Fibroblast of lung (primary cell): ENCODE results near the gene PXN. TPM values are rescaled to one million over a fixed set of nuclear protein-coding genes. Genes with fewer than 3 reads are reported as not detected.
"Not testable (repeated sequence)": the region's sequence is repeated elsewhere in the genome, so short reads cannot be mapped to it uniquely, and the experiment has no call there.

Experiments used
- DNase-seq, 2 donors: peaks; one replicate each; pipeline versions ENCODE4 v3.0.0 to v3.0.0-alpha.2; 2010; ENCODE audit warnings: low read depth in 2 of 2
- H2AFZ ChIP-seq: 2 replicates; pipeline ENCODE4 v1.5.1; 2012; ENCODE audit warnings: low read length, control low read depth, inconsistent platforms
- H3K27ac ChIP-seq: 2 replicates; pipeline ENCODE4 v1.5.1; 2011; ENCODE audit warnings: low read length, control low read depth; ENCODE audit not compliant: insufficient read depth
- H3K27me3 ChIP-seq: 2 replicates; pipeline ENCODE4 v1.5.1; 2011; ENCODE audit warnings: mild to moderate bottlenecking, low read length; ENCODE audit not compliant: control insufficient read depth, insufficient read depth
- H3K36me3 ChIP-seq: 2 replicates; pipeline ENCODE4 v1.5.1; 2011; ENCODE audit warnings: low read length; ENCODE audit not compliant: control insufficient read depth, insufficient read depth
- H3K4me1 ChIP-seq: 2 replicates; pipeline ENCODE4 v1.5.1; 2011; ENCODE audit warnings: low read length; ENCODE audit not compliant: control insufficient read depth, insufficient read depth; ENCODE audit errors: extremely low read depth
- H3K4me2 ChIP-seq: 2 replicates; pipeline ENCODE4 v1.5.1; 2011; ENCODE audit warnings: low read length, control low read depth; ENCODE audit not compliant: insufficient read depth; ENCODE audit errors: extremely low read depth
- H3K4me3 ChIP-seq, 4 experiments: fragments of 200-600 bp in 1 of 4; sonication (generic) in 1 of 4; replicated peaks in 1 of 4; 2 replicates each; pipeline ENCODE4 v1.5.1; 2011 to 2016; ENCODE audit warnings: low read length in 4 of 4, low read depth in 3 of 4, mild to moderate bottlenecking in 3 of 4, control low read depth in 2 of 4, inconsistent platforms in 1 of 4, mixed read lengths in 1 of 4; ENCODE audit not compliant: insufficient read depth in 1 of 4; ENCODE audit errors: control extremely low read depth in 1 of 4
- H3K79me2 ChIP-seq: 2 replicates; pipeline ENCODE4 v1.5.1; 2012; ENCODE audit warnings: mild to moderate bottlenecking, low read length, inconsistent platforms; ENCODE audit not compliant: control insufficient read depth, insufficient read depth
- H3K9ac ChIP-seq: 2 replicates; pipeline ENCODE4 v1.5.1; 2011; ENCODE audit warnings: mild to moderate bottlenecking, low read length, control low read depth; ENCODE audit not compliant: insufficient read depth
- H3K9me3 ChIP-seq: 2 replicates; pipeline ENCODE4 v1.5.1; 2012; ENCODE audit warnings: low read depth, low read length; ENCODE audit not compliant: control insufficient read depth, insufficient read depth
- H4K20me1 ChIP-seq: 2 replicates; pipeline ENCODE4 v1.5.1; 2011; ENCODE audit warnings: low read length; ENCODE audit not compliant: control insufficient read depth, insufficient read depth; ENCODE audit errors: extremely low read depth
- EZH2 ChIP-seq: IDR thresholded peaks from 2 replicates; pipeline ENCODE4 v1.5.1; 2012; ENCODE audit warnings: low read length, control low read depth, mild to moderate bottlenecking; ENCODE audit errors: missing control alignments
- polyA plus RNA-seq, 2 donors: library from polyadenylated mRNA; depleted of rRNA in 1 of 2; stranded (reverse) in 1 of 2; unstranded in 1 of 2; fragments of >200 nt; gene quantifications; 2 replicates each; pipeline ENCODE4 v1.2.1, GENCODE V29; 2011 to 2012; ENCODE audit warnings: missing spikeins in 1 of 2
- total RNA-seq: library from RNA; depleted of rRNA; stranded (reverse); fragments of >200 nt; gene quantifications from 2 replicates; pipeline ENCODE4 v1.2.1, GENCODE V29; 2014
- TF ChIP-seq, protein P1 (sequence below), 2 donors: IDR thresholded peaks in 1 of 2; conservative IDR thresholded peaks in 1 of 2; 1 replicate in 1 of 2; 2 replicates in 1 of 2; pipeline ENCODE4 v1.5.1; 2011 to 2012; ENCODE audit warnings: low read length in 2 of 2, control low read depth in 1 of 2, inconsistent platforms in 1 of 2, low read depth in 1 of 2, mild to moderate bottlenecking in 1 of 2

Gene PXN
- total and polyA plus RNA-seq, 2 donors (not counting 1 experiment from before 2014, with no cell fraction given) = 21.5 to 31.4 TPM

- no peak overlapping the region for H3K27ac ChIP-seq
- peaks cover 25% of the 10 kb centered on the region for H3K36me3 ChIP-seq
- no peaks in the 10 kb centered on the region for H3K27me3 ChIP-seq
- H3K9ac ChIP-seq = no peak overlapping the region
- H3K4me1 ChIP-seq = no peaks in the 10 kb centered on the region
- no peak overlapping the region for H3K4me3 ChIP-seq
- no peak for TF ChIP-seq EZH2
- TF ChIP-seq, protein P1, sequence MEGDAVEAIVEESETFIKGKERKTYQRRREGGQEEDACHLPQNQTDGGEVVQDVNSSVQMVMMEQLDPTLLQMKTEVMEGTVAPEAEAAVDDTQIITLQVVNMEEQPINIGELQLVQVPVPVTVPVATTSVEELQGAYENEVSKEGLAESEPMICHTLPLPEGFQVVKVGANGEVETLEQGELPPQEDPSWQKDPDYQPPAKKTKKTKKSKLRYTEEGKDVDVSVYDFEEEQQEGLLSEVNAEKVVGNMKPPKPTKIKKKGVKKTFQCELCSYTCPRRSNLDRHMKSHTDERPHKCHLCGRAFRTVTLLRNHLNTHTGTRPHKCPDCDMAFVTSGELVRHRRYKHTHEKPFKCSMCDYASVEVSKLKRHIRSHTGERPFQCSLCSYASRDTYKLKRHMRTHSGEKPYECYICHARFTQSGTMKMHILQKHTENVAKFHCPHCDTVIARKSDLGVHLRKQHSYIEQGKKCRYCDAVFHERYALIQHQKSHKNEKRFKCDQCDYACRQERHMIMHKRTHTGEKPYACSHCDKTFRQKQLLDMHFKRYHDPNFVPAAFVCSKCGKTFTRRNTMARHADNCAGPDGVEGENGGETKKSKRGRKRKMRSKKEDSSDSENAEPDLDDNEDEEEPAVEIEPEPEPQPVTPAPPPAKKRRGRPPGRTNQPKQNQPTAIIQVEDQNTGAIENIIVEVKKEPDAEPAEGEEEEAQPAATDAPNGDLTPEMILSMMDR (conservative IDR thresholded peaks at IDR 0.05 in 1 of 2, IDR thresholded peaks at IDR 0.05 in 1 of 2; ENCODE audit: low read depth in 1 of 2, low read length in 2 of 2) = no peak
- no peaks in the 10 kb centered on the region for H4K20me1 ChIP-seq
- H3K79me2 ChIP-seq = no peaks in the 10 kb centered on the region
- DNase-seq = no peak
- H3K9me3 ChIP-seq = no peaks in the 10 kb centered on the region
- no peak overlapping the region for H2AFZ ChIP-seq
- H3K4me2 ChIP-seq = no peak overlapping the region
Measured at GRCh38 chr12:120209851-120210250, 55.7 kb downstream of the PXN start.

DNA sequence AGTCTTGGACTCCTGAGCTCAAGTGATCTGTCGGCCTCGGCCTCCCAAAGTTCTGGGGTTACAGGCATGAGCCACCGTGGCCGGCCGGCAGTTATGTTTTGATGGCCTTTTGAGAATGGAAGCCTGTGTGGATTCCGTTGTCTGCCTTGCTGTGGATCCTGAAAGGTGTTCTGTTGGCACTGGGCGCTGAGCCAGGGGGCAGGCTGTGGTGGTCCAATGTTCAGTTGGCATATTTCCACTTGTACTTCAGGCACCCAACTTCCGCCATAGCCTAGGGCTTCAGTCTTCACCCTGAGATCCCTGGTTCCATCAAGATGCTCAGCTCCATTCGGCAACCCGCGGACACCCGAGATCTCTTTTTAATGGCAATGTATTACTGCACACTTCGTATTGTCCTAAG lies 58.3 kb downstream of the PXN start:
- no peaks in the 10 kb centered on the region for H3K79me2 ChIP-seq
- DNase-seq = no peak
- TF ChIP-seq, protein P1 (conservative IDR thresholded peaks at IDR 0.05 in 1 of 2, IDR thresholded peaks at IDR 0.05 in 1 of 2; ENCODE audit: low read depth in 1 of 2, low read length in 2 of 2) = no peak
- no peak for TF ChIP-seq EZH2
- no peak overlapping the region for H2AFZ ChIP-seq
- H4K20me1 ChIP-seq = no peaks in the 10 kb centered on the region
- no peak overlapping the region for H3K4me2 ChIP-seq
- no peaks in the 10 kb centered on the region for H3K27me3 ChIP-seq
- H3K9me3 ChIP-seq = no peaks in the 10 kb centered on the region
- no peak overlapping the region for H3K4me3 ChIP-seq
- no peaks in the 10 kb centered on the region for H3K4me1 ChIP-seq
- no peak overlapping the region for H3K27ac ChIP-seq
- peaks cover 14% of the 10 kb centered on the region for H3K36me3 ChIP-seq
- H3K9ac ChIP-seq = no peak overlapping the region

DNA sequence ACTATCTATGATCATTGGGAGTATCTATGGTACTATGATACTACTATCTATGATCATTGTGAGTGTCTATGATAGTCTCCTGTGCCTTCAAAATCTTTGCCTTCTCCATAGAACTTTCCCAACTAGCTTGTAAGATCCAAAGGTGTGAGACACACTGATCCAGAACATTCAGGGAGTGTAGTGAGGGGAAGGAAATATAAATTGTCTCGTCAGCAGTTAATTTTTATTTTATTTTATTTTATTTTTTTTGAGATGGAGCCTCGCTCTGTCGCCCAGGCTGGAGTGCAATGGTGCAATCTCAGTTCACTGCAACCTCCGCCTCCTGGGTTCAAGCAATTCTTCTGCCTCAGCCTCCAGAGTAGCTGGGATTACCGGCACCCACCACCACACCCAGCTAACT lies 58.7 kb downstream of the PXN start:
- not testable (repeated sequence) for H3K9me3 ChIP-seq

More for the DNA sequence above, 58.7 kb downstream of the PXN start:
- H2AFZ ChIP-seq, H4K20me1 ChIP-seq, H3K4me1 ChIP-seq, DNase-seq, H3K4me3 ChIP-seq, H3K27me3 ChIP-seq, H3K79me2 ChIP-seq, H3K4me2 ChIP-seq, H3K27ac ChIP-seq, H3K9ac ChIP-seq: not testable (repeated sequence)
- H3K36me3 ChIP-seq = peaks cover 11% of the 10 kb centered on the region
